Measurements from ENCODE around the gene TMOD3.

TMOD3 gene

GRCh38 chr15:51842852-51843737 lies 13.6 kb downstream of the TMOD3 start:
- Histone ChIP-seq H3K4me2 (peak overlapping the region; percentile 9; the same call in 1 of the 2 replicates), H3K27ac (no peak overlapping the region)

GRCh38 chr15:51844747-51845426 lies 15.4 kb downstream of the TMOD3 start:
- H3K9me3 ChIP-seq = no peaks in the 10 kb centered on the region
- H3K4me3 ChIP-seq = no peak overlapping the region
- peaks cover 48% of the 10 kb centered on the region for H3K4me1 ChIP-seq
- H3K27me3 ChIP-seq = no peaks in the 10 kb centered on the region
- peaks cover 51% of the 10 kb centered on the region; the same call in 1 of the 2 replicates for H4K20me1 ChIP-seq
- H3K4me2 ChIP-seq = no peak overlapping the region
- H3K9ac ChIP-seq = no peak overlapping the region
- TF ChIP-seq Cebpa-rat (IDR thresholded peaks at IDR 0.05) = no peak
- H3K36me3 ChIP-seq = peaks cover 6% of the 10 kb centered on the region; the same call in 1 of the 2 replicates
- H3K27ac ChIP-seq = no peak overlapping the region

More at GRCh38 chr15:51842852-51843737, 13.6 kb downstream of the TMOD3 start:
- no peak for TF ChIP-seq Cebpa-rat (IDR thresholded peaks at IDR 0.05)
- Histone ChIP-seq H3K27me3 (no peaks in the 10 kb centered on the region), H3K4me3 (no peak overlapping the region), H3K36me3 (peaks cover 6% of the 10 kb centered on the region; the same call in 1 of the 2 replicates), H4K20me1 (peaks cover 50% of the 10 kb centered on the region), H3K9ac (no peak overlapping the region), H3K4me1 (peaks cover 56% of the 10 kb centered on the region), H3K9me3 (no peaks in the 10 kb centered on the region)

DNA sequence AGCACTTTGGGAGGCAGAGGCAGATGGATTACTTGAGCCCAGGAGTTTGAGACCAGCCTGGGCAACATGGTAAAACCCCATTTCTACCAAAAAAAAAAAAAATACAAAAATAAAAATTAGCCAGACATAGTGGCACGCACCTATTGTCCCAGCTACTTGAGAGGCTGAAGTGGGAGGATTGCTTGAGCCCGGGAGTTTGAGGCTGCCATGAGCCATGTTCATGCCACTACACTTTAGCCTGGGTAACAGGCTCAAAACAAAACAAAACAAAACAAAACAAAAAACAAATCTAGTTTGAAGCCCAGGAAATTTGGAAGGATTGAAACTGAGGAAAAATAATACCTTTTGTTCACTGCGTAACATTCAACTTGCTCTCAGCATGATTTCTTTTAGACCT lies 16.6 kb downstream of the TMOD3 start:
- H3K4me2 ChIP-seq = 0 out of 2 replicates have a peak overlapping the region, but pooled peaks have one; percentile 6
- no peaks in the 10 kb centered on the region for H3K27me3 ChIP-seq
- no peaks in the 10 kb centered on the region for H3K9me3 ChIP-seq
- peaks cover 48% of the 10 kb centered on the region for H3K4me1 ChIP-seq
- H4K20me1 ChIP-seq = peaks cover 63% of the 10 kb centered on the region
- peaks cover 6% of the 10 kb centered on the region; the same call in 1 of the 2 replicates for H3K36me3 ChIP-seq
- no peak overlapping the region for H3K9ac ChIP-seq
- H3K27ac ChIP-seq = no peak overlapping the region
- no peak overlapping the region for H3K4me3 ChIP-seq
- TF ChIP-seq Cebpa-rat (IDR thresholded peaks at IDR 0.05) = no peak

DNA sequence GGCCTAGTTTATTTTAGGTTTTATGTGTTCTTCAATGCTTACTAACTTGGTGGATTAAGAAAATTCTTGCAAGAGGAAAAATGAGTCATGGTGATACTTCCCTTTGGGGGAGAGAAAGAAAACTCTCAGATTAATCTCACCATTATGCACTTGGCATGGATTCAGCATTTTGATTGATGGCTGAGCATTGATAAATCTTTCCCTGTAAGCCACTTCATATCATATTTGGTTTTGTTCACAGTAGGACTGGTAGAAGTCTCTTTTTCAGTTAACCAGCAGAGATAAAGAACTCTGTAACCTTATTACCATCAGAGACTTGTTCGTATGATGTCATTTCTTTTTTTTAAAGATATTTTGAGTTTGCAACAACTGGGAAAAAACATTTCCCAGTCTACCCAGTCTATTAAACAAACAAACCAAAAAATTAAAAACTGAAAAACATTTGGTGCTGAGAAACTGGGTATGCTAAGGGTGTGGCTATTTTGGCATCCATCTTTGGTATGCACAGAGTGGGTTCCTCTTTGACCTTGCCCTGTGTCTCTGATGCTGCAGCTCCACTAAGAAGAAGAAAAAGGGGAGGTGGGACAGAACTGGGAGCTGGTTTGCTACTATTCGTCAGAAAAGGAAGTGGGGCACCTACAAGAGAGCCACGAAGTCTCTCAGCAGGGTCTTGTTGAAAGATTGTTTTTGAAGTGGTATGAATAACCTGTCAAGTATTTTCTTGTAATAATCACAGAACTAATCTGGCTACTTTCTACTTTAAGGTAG lies 17.2 kb downstream of the TMOD3 start:
- H3K4me1 ChIP-seq = peaks cover 44% of the 10 kb centered on the region
- no peaks in the 10 kb centered on the region for H3K9me3 ChIP-seq
- no peak overlapping the region for H3K4me3 ChIP-seq
- TF ChIP-seq Cebpa-rat (IDR thresholded peaks at IDR 0.05) = no peak
- no peak overlapping the region for H3K27ac ChIP-seq
- no peak overlapping the region for H3K9ac ChIP-seq
- peaks cover 69% of the 10 kb centered on the region for H4K20me1 ChIP-seq
- H3K36me3 ChIP-seq = peaks cover 6% of the 10 kb centered on the region; the same call in 1 of the 2 replicates
- H3K4me2 ChIP-seq = peak overlapping the region; percentile 36; the same call in 1 of the 2 replicates
- no peaks in the 10 kb centered on the region for H3K27me3 ChIP-seq

DNA sequence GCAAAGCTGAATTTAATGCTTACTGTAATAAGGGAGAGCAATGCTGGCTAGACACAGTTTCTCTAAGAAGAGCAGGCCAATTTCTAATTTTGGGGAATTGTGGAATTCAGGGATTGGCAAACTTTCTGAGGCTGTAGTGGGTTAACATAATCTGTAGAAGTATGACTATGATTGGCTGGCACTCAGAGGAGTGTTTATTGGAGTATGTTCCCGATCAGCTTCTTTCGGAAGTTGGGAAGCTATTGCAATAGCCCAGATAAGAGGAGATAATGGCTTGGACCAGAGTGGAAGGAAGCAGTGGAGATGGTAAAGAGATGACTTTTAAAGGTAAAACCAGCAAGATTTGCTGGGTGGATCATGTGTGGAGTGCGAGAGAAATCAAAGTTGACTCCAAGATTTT lies 19.4 kb downstream of the TMOD3 start:
- no peak overlapping the region for H3K9ac ChIP-seq
- peaks cover 25% of the 10 kb centered on the region for H3K4me1 ChIP-seq
- no peaks in the 10 kb centered on the region for H3K9me3 ChIP-seq
- no peak overlapping the region for H3K4me2 ChIP-seq
- peaks cover 6% of the 10 kb centered on the region for H3K36me3 ChIP-seq
- no peak for TF ChIP-seq Cebpa-rat (IDR thresholded peaks at IDR 0.05)
- H3K27ac ChIP-seq = no peak overlapping the region
- H3K4me3 ChIP-seq = no peak overlapping the region
- H4K20me1 ChIP-seq = peaks cover 80% of the 10 kb centered on the region
- H3K27me3 ChIP-seq = no peaks in the 10 kb centered on the region

GRCh38 chr15:51849860-51850259 lies 20.4 kb downstream of the TMOD3 start:
- no peak overlapping the region for H3K27ac ChIP-seq
- H3K27me3 ChIP-seq = no peaks in the 10 kb centered on the region
- H3K4me3 ChIP-seq = no peak overlapping the region
- H3K9me3 ChIP-seq = no peaks in the 10 kb centered on the region
- peaks cover 25% of the 10 kb centered on the region for H3K4me1 ChIP-seq
- peaks cover 89% of the 10 kb centered on the region for H4K20me1 ChIP-seq
- no peak overlapping the region for H3K4me2 ChIP-seq
- no peak for TF ChIP-seq Cebpa-rat (IDR thresholded peaks at IDR 0.05)
- no peak overlapping the region for H3K9ac ChIP-seq
- peaks cover 6% of the 10 kb centered on the region for H3K36me3 ChIP-seq

- no peaks in the 10 kb centered on the region for H3K27me3 ChIP-seq
- no peak overlapping the region for H3K9ac ChIP-seq
- no peak overlapping the region for H3K4me3 ChIP-seq
- no peak for TF ChIP-seq Cebpa-rat (IDR thresholded peaks at IDR 0.05)
- H3K27ac ChIP-seq = no peak overlapping the region
- H4K20me1 ChIP-seq = peaks cover 82% of the 10 kb centered on the region
- no peaks in the 10 kb centered on the region for H3K4me1 ChIP-seq
- peaks cover 4% of the 10 kb centered on the region; the same call in 1 of the 2 replicates for H3K9me3 ChIP-seq
- no peak overlapping the region for H3K4me2 ChIP-seq
- peaks cover 4% of the 10 kb centered on the region for H3K36me3 ChIP-seq
These were observed 24.5 kb downstream of the TMOD3 start for GRCh38 chr15:51853998-51854397.

DNA sequence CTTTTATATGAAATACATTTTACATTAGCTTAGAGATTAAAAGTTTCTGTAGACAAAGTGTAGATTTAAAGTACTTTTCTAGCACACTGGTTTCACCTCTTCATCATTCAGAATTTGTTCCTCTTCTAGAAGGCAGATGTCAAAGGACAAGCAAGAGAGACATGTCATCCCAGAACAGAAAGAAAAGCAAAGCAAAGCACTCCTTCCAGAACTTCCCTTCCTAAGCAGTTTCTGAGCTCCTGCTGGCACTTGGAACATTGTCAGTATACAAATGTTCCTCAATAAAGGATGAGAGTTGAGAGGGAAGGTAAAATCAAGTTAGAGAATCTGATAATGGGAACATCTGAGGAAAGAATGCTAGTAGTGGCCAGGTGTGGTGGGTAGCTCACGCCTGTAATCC lies 26.2 kb downstream of the TMOD3 start:
- Histone ChIP-seq H3K27me3 (no peaks in the 10 kb centered on the region), H3K4me1 (peaks cover 4% of the 10 kb centered on the region; the same call in 1 of the 2 replicates), H3K9ac (no peak overlapping the region), H3K4me2 (no peak overlapping the region), H3K27ac (no peak overlapping the region), H3K36me3 (peaks cover 21% of the 10 kb centered on the region), H3K9me3 (peaks cover 20% of the 10 kb centered on the region), H4K20me1 (peaks cover 66% of the 10 kb centered on the region), H3K4me3 (no peak overlapping the region)
- no peak for TF ChIP-seq Cebpa-rat (IDR thresholded peaks at IDR 0.05)

GRCh38 chr15:51856714-51857380 lies 27.4 kb downstream of the TMOD3 start:
- Histone ChIP-seq H3K9me3 (peaks cover 20% of the 10 kb centered on the region), H3K4me3 (no peak overlapping the region), H3K4me1 (peaks cover 16% of the 10 kb centered on the region), H3K9ac (no peak overlapping the region), H4K20me1 (peaks cover 57% of the 10 kb centered on the region), H3K27me3 (no peaks in the 10 kb centered on the region), H3K36me3 (peaks cover 27% of the 10 kb centered on the region), H3K27ac (no peak overlapping the region), H3K4me2 (no peak overlapping the region)
- TF ChIP-seq Cebpa-rat (IDR thresholded peaks at IDR 0.05) = no peak

Data from BLaER1 (cell line).